HCT116 (cell line): Measurements from ENCODE around the gene FABP3. TPM values are rescaled to one million over a fixed set of nuclear protein-coding genes. Genes with fewer than 3 reads are reported as not detected.

Experiments
- ATAC-seq: fragments of 200-7000 bp; cut with Tn5 transposase; 2 replicates; pipeline ENCODE4 v1.9.1; 2020; ENCODE audit warnings: mild to moderate bottlenecking, moderate library complexity
- BruUV-seq: library from RNA; stranded (reverse); fragments of 400-500 nt; replicated peaks from 2 replicates; lab custom pipeline; 2021; lab: Mats Ljungman, UMichigan
- CTCF ChIA-PET: fragments of 300-600 bp; sonication (Branson Sonifier 250); formaldehyde crosslinking; loops from one replicate; lab custom pipeline; 2021; ENCODE audit warnings: antibody characterized with exemption; lab: Charles Lee
- POLR2A ChIA-PET: fragments of 300-600, 350-600 bp; sonication (Branson Sonifier 250); formaldehyde crosslinking; loops from one replicate; lab custom pipeline; 2021; ENCODE audit warnings: antibody characterized with exemption; lab: Charles Lee
- RAD21 ChIA-PET, 2 experiments: fragments of 300-600 bp; sonication (Branson Sonifier 250); formaldehyde crosslinking; loops; one replicate each; lab custom pipeline; 2023; ENCODE audit warnings: low total read pairs in 2 of 2; ENCODE audit not compliant: uncharacterized antibody in 2 of 2, unreplicated experiment in 2 of 2, low non-redundant PET in 1 of 2; lab: Charles Lee
- DNase-seq: peaks from one replicate; pipeline ENCODE4 v3.0.0-alpha.2; 2010; ENCODE audit warnings: low read depth, low spot score
- H2AFZ ChIP-seq: fragments of 200-600 bp; shearing (Covaris generic), sonication (generic); 2 replicates; pipeline ENCODE4 v1.6.1; 2017; ENCODE audit warnings: low read depth, mixed run types, mixed read lengths, antibody characterized with exemption, low read length; ENCODE audit not compliant: poor library complexity, severe bottlenecking
- H3K27ac ChIP-seq: 2 replicates; pipeline ENCODE4 v1.5.1; 2012; ENCODE audit warnings: low read depth, low read length
- H3K27me3 ChIP-seq: fragments of 200-600 bp; sonication (generic); 2 replicates; pipeline ENCODE4 v1.6.1; 2016; ENCODE audit warnings: mixed run types, low read length, mixed read lengths; ENCODE audit not compliant: insufficient read depth
- H3K36me3 ChIP-seq, 2 experiments: fragments of 200-500 bp in 1 of 2; fragments of 200-600 bp in 1 of 2; sonication (Bioruptor generic) in 1 of 2; sonication (generic) in 1 of 2; 2 replicates each; pipeline versions ENCODE4 v1.5.1 to v1.6.1; 2014 to 2016; ENCODE audit warnings: low read length in 2 of 2, inconsistent platforms in 1 of 2, mixed read lengths in 1 of 2, mixed run types in 1 of 2; ENCODE audit not compliant: insufficient read depth in 2 of 2, control insufficient read depth in 1 of 2
- H3K4me1 ChIP-seq, 2 experiments: fragments of 200-600 bp in 1 of 2; sonication (generic) in 1 of 2; 2 replicates each; pipeline versions ENCODE4 v1.5.1 to v1.6.1; 2012 to 2017; ENCODE audit warnings: low read length in 2 of 2, inconsistent platforms in 1 of 2, mild to moderate bottlenecking in 1 of 2, mixed read lengths in 1 of 2, mixed run types in 1 of 2, moderate library complexity in 1 of 2; ENCODE audit not compliant: insufficient read depth in 2 of 2, control insufficient read depth in 1 of 2
- H3K4me2 ChIP-seq: fragments of 200-600 bp; sonication (generic); 2 replicates; pipeline ENCODE4 v1.6.1; 2017; ENCODE audit warnings: mixed run types, low read length, mixed read lengths
- H3K4me3 ChIP-seq, 2 experiments: fragments of 200-600 bp in 1 of 2; sonication (generic) in 1 of 2; replicated peaks in 1 of 2; 2 replicates each; pipeline ENCODE4 v1.5.1; 2011 to 2016; ENCODE audit warnings: low read length in 2 of 2, control low read depth in 1 of 2, low read depth in 1 of 2, mild to moderate bottlenecking in 1 of 2, mixed read lengths in 1 of 2, mixed run types in 1 of 2
- H3K79me2 ChIP-seq: fragments of 200-600 bp; sonication (generic); 2 replicates; pipeline ENCODE4 v1.6.1; 2017; ENCODE audit warnings: mild to moderate bottlenecking, mixed run types, low read length, moderate library complexity, mixed read lengths; ENCODE audit not compliant: insufficient read depth
- H3K9ac ChIP-seq: fragments of 200-600 bp; sonication (generic); 2 replicates; pipeline ENCODE4 v1.6.1; 2016; ENCODE audit warnings: low read length, mixed read lengths
- H3K9me2 ChIP-seq: fragments of 200-600 bp; sonication (generic), shearing (Covaris generic); 2 replicates; pipeline ENCODE4 v1.6.1; 2017; ENCODE audit warnings: mixed run types, mild to moderate bottlenecking, moderate library complexity; ENCODE audit not compliant: insufficient read depth
- H3K9me3 ChIP-seq, 2 experiments: fragments of 200-500 bp in 1 of 2; fragments of 200-600 bp in 1 of 2; sonication (Bioruptor generic) in 1 of 2; sonication (generic) in 1 of 2; 2 replicates each; pipeline ENCODE4 v1.6.1; 2014 to 2017; ENCODE audit warnings: low read length in 2 of 2, mixed read lengths in 2 of 2, inconsistent platforms in 1 of 2, low read depth in 1 of 2, mild to moderate bottlenecking in 1 of 2, mixed run types in 1 of 2, moderate library complexity in 1 of 2; ENCODE audit not compliant: control insufficient read depth in 1 of 2, insufficient read depth in 1 of 2
- H4K20me1 ChIP-seq: fragments of 200-600 bp; sonication (generic), shearing (Covaris generic); 2 replicates; pipeline ENCODE4 v1.6.1; 2017; ENCODE audit warnings: mixed run types, mild to moderate bottlenecking, moderate library complexity; ENCODE audit not compliant: insufficient read depth
- ATF3 ChIP-seq: IDR thresholded peaks from 2 replicates; pipeline ENCODE4 v1.6.1; 2012
- CBX3 ChIP-seq: IDR thresholded peaks from 2 replicates; pipeline ENCODE4 v1.6.1; 2012; ENCODE audit warnings: low read depth
- EGR1 ChIP-seq: IDR thresholded peaks from 2 replicates; pipeline ENCODE4 v1.6.1; 2012; ENCODE audit warnings: low read depth
- EZH2 ChIP-seq: fragments of 200-600 bp; sonication (generic); IDR thresholded peaks from 2 replicates; pipeline ENCODE4 v1.6.1; 2017; ENCODE audit warnings: antibody characterized with exemption, mixed run types
- EZH2phosphoT487 ChIP-seq: fragments of 200-600 bp; IDR thresholded peaks from 2 replicates; pipeline ENCODE4 v1.6.1; 2018; ENCODE audit warnings: antibody characterized with exemption, borderline replicate concordance
- FOSL1 ChIP-seq: IDR thresholded peaks from 2 replicates; pipeline ENCODE4 v1.6.1; 2012; ENCODE audit warnings: low read depth
- JUND ChIP-seq: IDR thresholded peaks from 2 replicates; pipeline ENCODE4 v1.6.1; 2012
- POLR2AphosphoS5 ChIP-seq: IDR thresholded peaks from 2 replicates; pipeline ENCODE4 v1.6.1; 2011; ENCODE audit warnings: mild to moderate bottlenecking, low read depth, low read length, moderate library complexity
- RAD21 ChIP-seq: IDR thresholded peaks from 2 replicates; pipeline ENCODE4 v1.6.1; 2012; ENCODE audit warnings: low read depth, mild to moderate bottlenecking
- SIN3A ChIP-seq: IDR thresholded peaks from 2 replicates; pipeline ENCODE4 v1.6.1; 2012; ENCODE audit warnings: low read depth
- SRF ChIP-seq: IDR thresholded peaks from 2 replicates; pipeline ENCODE4 v1.6.1; 2012; ENCODE audit warnings: low read depth
- TCF7L2 ChIP-seq: IDR thresholded peaks from 2 replicates; pipeline ENCODE4 v1.7.0; 2011; ENCODE audit warnings: borderline replicate concordance, inconsistent platforms; ENCODE audit not compliant: insufficient read depth, insufficient read length; ENCODE audit errors: extremely low read depth
- ZBTB33 ChIP-seq: IDR thresholded peaks from 2 replicates; pipeline ENCODE4 v1.6.1; 2011; ENCODE audit warnings: mild to moderate bottlenecking, low read length, moderate library complexity; ENCODE audit not compliant: insufficient replicate concordance; ENCODE audit errors: extremely low read depth
- ZFX ChIP-seq: fragments of 450-650 bp; IDR thresholded peaks from 2 replicates; pipeline ENCODE4 v1.6.1; 2017
- intact Hi-C: fragments of 100-400 bp; cut with micrococcal nuclease; formaldehyde crosslinking; loops from 2 replicates; pipeline ENCODE4 v1.10.0; 2022
- total RNA-seq: library from RNA; stranded (reverse); gene quantifications from one replicate; pipeline ENCODE4 v1.2.1, GENCODE V29; 2021; ENCODE audit not compliant: unreplicated experiment

Gene FABP3
- total RNA-seq, 1 experiment from 2014 or later, result not detected

GRCh38 chr1:31318146-31318545 lies 54.7 kb downstream of the FABP3 start:
- ChIA-PET POLR2A (no interaction called here), CTCF (no interaction called here), RAD21 (no interaction called here)
- no peak overlapping the region for H3K4me2 ChIP-seq
- BruUV-seq, result no TSS peak
- ATAC-seq (no peak), DNase-seq (no peak)
- peaks cover 14% of the 10 kb centered on the region in 2 experiments; a peak in 2 of 4 replicates for H3K36me3 ChIP-seq
- no peak for TF ChIP-seq SIN3A
- no peak for TF ChIP-seq FOSL1
- TF ChIP-seq ZFX, result no peak
- TF ChIP-seq POLR2AphosphoS5, result no peak
- no peak for TF ChIP-seq ATF3
- no peak for TF ChIP-seq ZBTB33
- no peak for TF ChIP-seq EZH2phosphoT487
- no peak for TF ChIP-seq SRF
- TF ChIP-seq EGR1, result no peak
- no peak for TF ChIP-seq CBX3
- no peak for TF ChIP-seq JUND
- no peak for TF ChIP-seq TCF7L2
- TF ChIP-seq EZH2, result no peak
- no peak for TF ChIP-seq RAD21
- no peaks in the 10 kb centered on the region for H3K9me2 ChIP-seq
- no peaks in the 10 kb centered on the region for H3K79me2 ChIP-seq
- no peaks in the 10 kb centered on the region for H3K4me1 ChIP-seq
- H4K20me1 ChIP-seq, result no peaks in the 10 kb centered on the region
- no peaks in the 10 kb centered on the region for H3K9me3 ChIP-seq
- H3K27me3 ChIP-seq, result no peaks in the 10 kb centered on the region
- no peak overlapping the region for H3K9ac ChIP-seq
- H2AFZ ChIP-seq, result no peak overlapping the region
- no peak overlapping the region for H3K4me3 ChIP-seq
- intact Hi-C loops, result no loop called here
- no peak overlapping the region for H3K27ac ChIP-seq
